Neural cell (in vitro differentiated cells): ENCODE results near the gene ELP5. TPM values are rescaled to one million over a fixed set of nuclear protein-coding genes. Genes with fewer than 3 reads are reported as not detected.

Experiments
- H2AFZ ChIP-seq: fragments of 200-600, 300-800 bp; sonication (generic), shearing (Covaris generic); 2 replicates; pipeline ENCODE4 v1.6.0; 2014; ENCODE audit warnings: low read depth, mild to moderate bottlenecking, antibody characterized with exemption, low read length, moderate library complexity
- H3F3A ChIP-seq: fragments of 200-600 bp; shearing (Covaris generic); 2 replicates; pipeline ENCODE4 v1.6.1; 2016; ENCODE audit warnings: mild to moderate bottlenecking, moderate library complexity, mixed read lengths, antibody characterized with exemption, low read length; ENCODE audit not compliant: insufficient read depth, poor library complexity, severe bottlenecking
- H3K27ac ChIP-seq: fragments of 200-600, 300-800 bp; sonication (generic), shearing (Covaris generic); 2 replicates; pipeline ENCODE4 v1.5.1; 2014; ENCODE audit warnings: mild to moderate bottlenecking, low read length, moderate library complexity
- H3K27me3 ChIP-seq: fragments of 300-800, 200-600 bp; sonication (generic), shearing (Covaris generic); 2 replicates; pipeline ENCODE4 v1.6.0; 2014; ENCODE audit warnings: mild to moderate bottlenecking, low read depth, low read length, moderate library complexity; ENCODE audit not compliant: insufficient read depth
- H3K36me3 ChIP-seq: fragments of 300-800, 200-600 bp; sonication (generic), shearing (Covaris generic); 2 replicates; pipeline ENCODE4 v1.5.1; 2014; ENCODE audit warnings: mild to moderate bottlenecking, antibody characterized with exemption, low read length, moderate library complexity; ENCODE audit not compliant: insufficient read depth
- H3K4me2 ChIP-seq: fragments of 300-800, 200-600 bp; sonication (generic), shearing (Covaris generic); 2 replicates; pipeline ENCODE4 v1.6.0; 2014; ENCODE audit warnings: mild to moderate bottlenecking, low read length
- H3K4me3 ChIP-seq: fragments of 300-800, 200-600 bp; sonication (generic), shearing (Covaris generic); 2 replicates; pipeline ENCODE4 v1.5.1; 2014; ENCODE audit warnings: mild to moderate bottlenecking, low read length, moderate library complexity
- H3K79me2 ChIP-seq: fragments of 200-600 bp; shearing (Covaris generic); replicated peaks from 2 replicates; pipeline ENCODE4 v1.6.0; 2014; ENCODE audit warnings: mild to moderate bottlenecking, low read length, moderate library complexity; ENCODE audit not compliant: insufficient read depth
- H3K9ac ChIP-seq: fragments of 300-800, 200-600 bp; sonication (generic), shearing (Covaris generic); 2 replicates; pipeline ENCODE4 v1.6.1; 2016; ENCODE audit warnings: mild to moderate bottlenecking, low read length, mixed read lengths
- H3K9me2 ChIP-seq: fragments of 200-600 bp; shearing (Covaris generic); 2 replicates; pipeline ENCODE4 v1.6.1; 2016; ENCODE audit warnings: mild to moderate bottlenecking, low read length, mixed read lengths; ENCODE audit not compliant: insufficient read depth
- H3K9me3 ChIP-seq: fragments of 200-600, 300-800 bp; sonication (generic), shearing (Covaris generic); 2 replicates; pipeline ENCODE4 v1.6.1; 2016; ENCODE audit warnings: mild to moderate bottlenecking, mixed run types, low read length, moderate library complexity, mixed read lengths
- H4K20me1 ChIP-seq: fragments of 200-600 bp; shearing (Covaris generic); 2 replicates; pipeline ENCODE4 v1.6.1; 2016; ENCODE audit warnings: mild to moderate bottlenecking, mixed run types; ENCODE audit not compliant: insufficient read depth
- EP300 ChIP-seq: fragments of 450-650 bp; conservative IDR thresholded peaks from 2 replicates; pipeline ENCODE4 v1.6.1; 2014; ENCODE audit warnings: antibody characterized with exemption, mild to moderate bottlenecking, moderate library complexity; ENCODE audit not compliant: poor library complexity, severe bottlenecking
- EZH2 ChIP-seq: fragments of 200-600, 300-800 bp; shearing (Covaris generic), sonication (generic); IDR thresholded peaks from 2 replicates; pipeline ENCODE4 v1.6.1; 2014; ENCODE audit warnings: antibody characterized with exemption, low read length, borderline replicate concordance, mild to moderate bottlenecking; ENCODE audit not compliant: insufficient read depth, poor library complexity, severe bottlenecking
- MXI1 ChIP-seq: fragments of 450-650 bp; conservative IDR thresholded peaks from 2 replicates; pipeline ENCODE4 v1.6.1; 2014; ENCODE audit warnings: antibody characterized with exemption, mild to moderate bottlenecking; ENCODE audit not compliant: poor library complexity, severe bottlenecking
- POLR2AphosphoS5 ChIP-seq: IDR thresholded peaks from 2 replicates; pipeline ENCODE4 v1.6.1; 2012
- RAD21 ChIP-seq: fragments of 450-650 bp; conservative IDR thresholded peaks from 2 replicates; pipeline ENCODE4 v1.6.1; 2014; ENCODE audit warnings: antibody characterized with exemption, mild to moderate bottlenecking, moderate library complexity
- SMC3 ChIP-seq: fragments of 450-650 bp; conservative IDR thresholded peaks from 2 replicates; pipeline ENCODE4 v1.6.1; 2014; ENCODE audit warnings: antibody characterized with exemption, mild to moderate bottlenecking, moderate library complexity; ENCODE audit not compliant: poor library complexity
- TAF1 ChIP-seq: IDR thresholded peaks from 2 replicates; pipeline ENCODE4 v1.6.1; 2012; ENCODE audit warnings: low read depth
- polyA plus RNA-seq: library from polyadenylated mRNA; depleted of rRNA; stranded (reverse); fragments of >200 nt; gene quantifications from 2 replicates; pipeline ENCODE4 v1.2.3, GENCODE V29; 2014
- TF ChIP-seq, protein P1 (sequence below): IDR thresholded peaks from 2 replicates; pipeline ENCODE4 v1.6.1; 2012; ENCODE audit warnings: borderline replicate concordance
- TF ChIP-seq, protein P2 (sequence below): fragments of 450-650 bp; IDR thresholded peaks from 2 replicates; pipeline ENCODE4 v1.5.1; 2014; ENCODE audit warnings: antibody characterized with exemption, mild to moderate bottlenecking, moderate library complexity; ENCODE audit not compliant: poor library complexity, severe bottlenecking

ELP5 gene
- polyA plus RNA-seq, 1 donor from 2014 or later, result 82.7 TPM

DNA sequence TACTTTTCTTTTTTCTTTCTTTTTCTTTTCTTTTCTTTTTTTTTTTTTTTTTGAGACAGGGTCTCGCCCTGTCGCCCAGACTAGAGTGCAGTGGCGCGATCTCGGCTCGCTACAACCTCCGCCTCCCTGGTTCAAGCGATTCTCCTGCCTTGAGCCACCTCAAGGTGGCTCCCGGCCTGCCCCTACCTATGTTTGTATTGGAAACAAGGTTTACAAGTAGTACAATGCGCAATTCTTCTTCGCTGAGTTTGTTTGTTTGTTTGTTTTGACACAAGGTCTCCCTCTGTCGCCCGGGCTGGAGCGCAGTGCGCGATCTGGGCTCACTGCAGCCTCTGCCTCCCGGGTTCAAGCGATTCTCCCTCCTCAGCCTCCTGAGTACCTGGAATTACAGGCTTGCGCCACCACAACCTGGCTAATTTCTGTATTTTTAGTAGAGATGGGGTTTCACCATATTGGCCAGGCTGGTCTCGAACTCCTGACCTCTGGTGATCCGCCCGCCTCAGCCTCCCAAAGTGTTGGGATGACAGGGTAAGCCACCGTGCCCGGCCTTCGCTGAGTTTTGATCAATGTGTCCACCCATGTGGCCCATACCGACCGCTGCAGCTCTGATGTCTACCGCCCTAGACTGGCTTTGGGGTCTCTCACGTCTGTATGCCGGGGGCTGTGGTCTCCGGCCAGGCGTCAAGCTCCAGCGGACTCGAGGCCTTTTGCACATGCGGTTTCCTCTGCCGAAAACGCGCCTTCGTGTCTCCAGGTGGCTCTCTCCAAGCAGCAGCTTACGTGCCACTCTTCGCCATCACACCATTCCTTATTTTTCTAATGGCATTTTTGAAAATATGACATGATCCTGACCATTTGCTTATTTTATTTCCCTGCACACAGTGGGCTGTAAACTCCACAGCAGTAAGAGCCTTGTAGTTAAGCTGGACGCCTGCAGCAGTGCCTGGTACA, 43.5 kb downstream of the ELP5 start:
- no peak overlapping the region for H2AFZ ChIP-seq
- no peaks in the 10 kb centered on the region for H4K20me1 ChIP-seq
- no peak overlapping the region for H3K27ac ChIP-seq
- H3F3A ChIP-seq, result no peaks in the 10 kb centered on the region
- H3K4me2 ChIP-seq, result no peak overlapping the region
- H3K9ac ChIP-seq, result no peak overlapping the region
- no peaks in the 10 kb centered on the region for H3K9me3 ChIP-seq
- no peak for TF ChIP-seq EP300
- TF ChIP-seq MXI1, result no peak
- no peak for TF ChIP-seq TAF1
- TF ChIP-seq EZH2, result no peak
- TF ChIP-seq RAD21, result no peak
- TF ChIP-seq SMC3, result no peak
- TF ChIP-seq, protein P1, sequence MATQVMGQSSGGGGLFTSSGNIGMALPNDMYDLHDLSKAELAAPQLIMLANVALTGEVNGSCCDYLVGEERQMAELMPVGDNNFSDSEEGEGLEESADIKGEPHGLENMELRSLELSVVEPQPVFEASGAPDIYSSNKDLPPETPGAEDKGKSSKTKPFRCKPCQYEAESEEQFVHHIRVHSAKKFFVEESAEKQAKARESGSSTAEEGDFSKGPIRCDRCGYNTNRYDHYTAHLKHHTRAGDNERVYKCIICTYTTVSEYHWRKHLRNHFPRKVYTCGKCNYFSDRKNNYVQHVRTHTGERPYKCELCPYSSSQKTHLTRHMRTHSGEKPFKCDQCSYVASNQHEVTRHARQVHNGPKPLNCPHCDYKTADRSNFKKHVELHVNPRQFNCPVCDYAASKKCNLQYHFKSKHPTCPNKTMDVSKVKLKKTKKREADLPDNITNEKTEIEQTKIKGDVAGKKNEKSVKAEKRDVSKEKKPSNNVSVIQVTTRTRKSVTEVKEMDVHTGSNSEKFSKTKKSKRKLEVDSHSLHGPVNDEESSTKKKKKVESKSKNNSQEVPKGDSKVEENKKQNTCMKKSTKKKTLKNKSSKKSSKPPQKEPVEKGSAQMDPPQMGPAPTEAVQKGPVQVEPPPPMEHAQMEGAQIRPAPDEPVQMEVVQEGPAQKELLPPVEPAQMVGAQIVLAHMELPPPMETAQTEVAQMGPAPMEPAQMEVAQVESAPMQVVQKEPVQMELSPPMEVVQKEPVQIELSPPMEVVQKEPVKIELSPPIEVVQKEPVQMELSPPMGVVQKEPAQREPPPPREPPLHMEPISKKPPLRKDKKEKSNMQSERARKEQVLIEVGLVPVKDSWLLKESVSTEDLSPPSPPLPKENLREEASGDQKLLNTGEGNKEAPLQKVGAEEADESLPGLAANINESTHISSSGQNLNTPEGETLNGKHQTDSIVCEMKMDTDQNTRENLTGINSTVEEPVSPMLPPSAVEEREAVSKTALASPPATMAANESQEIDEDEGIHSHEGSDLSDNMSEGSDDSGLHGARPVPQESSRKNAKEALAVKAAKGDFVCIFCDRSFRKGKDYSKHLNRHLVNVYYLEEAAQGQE, result no peak
- TF ChIP-seq POLR2AphosphoS5, result no peak
- TF ChIP-seq, protein P2, sequence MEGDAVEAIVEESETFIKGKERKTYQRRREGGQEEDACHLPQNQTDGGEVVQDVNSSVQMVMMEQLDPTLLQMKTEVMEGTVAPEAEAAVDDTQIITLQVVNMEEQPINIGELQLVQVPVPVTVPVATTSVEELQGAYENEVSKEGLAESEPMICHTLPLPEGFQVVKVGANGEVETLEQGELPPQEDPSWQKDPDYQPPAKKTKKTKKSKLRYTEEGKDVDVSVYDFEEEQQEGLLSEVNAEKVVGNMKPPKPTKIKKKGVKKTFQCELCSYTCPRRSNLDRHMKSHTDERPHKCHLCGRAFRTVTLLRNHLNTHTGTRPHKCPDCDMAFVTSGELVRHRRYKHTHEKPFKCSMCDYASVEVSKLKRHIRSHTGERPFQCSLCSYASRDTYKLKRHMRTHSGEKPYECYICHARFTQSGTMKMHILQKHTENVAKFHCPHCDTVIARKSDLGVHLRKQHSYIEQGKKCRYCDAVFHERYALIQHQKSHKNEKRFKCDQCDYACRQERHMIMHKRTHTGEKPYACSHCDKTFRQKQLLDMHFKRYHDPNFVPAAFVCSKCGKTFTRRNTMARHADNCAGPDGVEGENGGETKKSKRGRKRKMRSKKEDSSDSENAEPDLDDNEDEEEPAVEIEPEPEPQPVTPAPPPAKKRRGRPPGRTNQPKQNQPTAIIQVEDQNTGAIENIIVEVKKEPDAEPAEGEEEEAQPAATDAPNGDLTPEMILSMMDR, result no peak
- H3K79me2 ChIP-seq, result no peaks in the 10 kb centered on the region
- H3K9me2 ChIP-seq, result no peaks in the 10 kb centered on the region
- H3K27me3 ChIP-seq, result peaks cover 49% of the 10 kb centered on the region
- H3K4me3 ChIP-seq, result peak overlapping the region; percentile 66
- H3K36me3 ChIP-seq, result no peaks in the 10 kb centered on the region

DNA sequence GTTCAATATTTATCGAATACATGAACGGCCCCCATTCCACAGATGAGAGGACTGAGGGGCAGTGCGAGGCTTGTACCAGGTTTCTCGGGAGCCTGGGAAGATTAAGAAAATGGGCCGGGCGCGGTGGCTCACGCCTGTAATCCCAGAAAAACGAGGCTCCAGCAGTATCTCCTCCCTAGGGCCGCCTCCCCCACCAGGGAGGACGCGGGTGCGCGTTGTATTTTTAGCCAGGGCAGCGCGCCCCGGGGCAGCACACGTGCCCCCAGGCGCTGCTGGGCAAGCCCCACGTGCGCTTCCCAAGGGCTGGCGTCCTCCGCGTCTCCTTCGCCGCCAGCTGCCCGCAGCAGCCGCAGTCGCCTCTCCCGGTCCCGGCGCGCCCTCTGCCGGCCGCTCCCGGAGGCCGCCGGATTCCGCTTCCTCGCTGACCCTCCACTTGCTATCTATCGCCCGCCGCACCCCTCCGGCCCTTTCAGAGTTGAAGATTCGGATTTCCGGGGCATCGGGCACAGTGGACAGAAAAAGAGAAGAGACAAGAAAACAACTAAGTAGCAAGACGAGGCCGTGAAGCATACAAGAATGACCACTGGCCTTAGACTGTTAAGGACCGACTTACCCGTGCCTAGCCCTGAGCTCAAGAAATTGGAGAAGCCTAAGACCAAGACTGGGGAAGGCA, 44.3 kb downstream of the ELP5 start:
- H3K27me3 ChIP-seq, result peaks cover 49% of the 10 kb centered on the region
- peak overlapping the region; percentile 55 for H3K4me3 ChIP-seq
- TF ChIP-seq EZH2, result no peak
- peak; percentile 88 for TF ChIP-seq RAD21
- no peak for TF ChIP-seq POLR2AphosphoS5
- peak; percentile 94 for TF ChIP-seq SMC3
- TF ChIP-seq, protein P1, result no peak
- TF ChIP-seq, protein P2, result peak; percentile 93
- peak; percentile 92 for TF ChIP-seq MXI1
- no peak for TF ChIP-seq TAF1
- no peak for TF ChIP-seq EP300
- no peak overlapping the region for H3K4me2 ChIP-seq
- no peaks in the 10 kb centered on the region for H4K20me1 ChIP-seq
- no peaks in the 10 kb centered on the region for H3K79me2 ChIP-seq
- no peaks in the 10 kb centered on the region for H3K9me2 ChIP-seq
- H3K9ac ChIP-seq, result no peak overlapping the region
- H3K9me3 ChIP-seq, result no peaks in the 10 kb centered on the region
- H2AFZ ChIP-seq, result no peak overlapping the region
- no peaks in the 10 kb centered on the region for H3K36me3 ChIP-seq
- H3K27ac ChIP-seq, result no peak overlapping the region
- no peaks in the 10 kb centered on the region for H3F3A ChIP-seq
